GM21786 (cell line): ENCODE results near the gene FANCC.

Experiments
- ATAC-seq: cut with Tn5 transposase; IDR thresholded peaks from one replicate; pipeline ENCODE4 v1.9.1; 2021; ENCODE audit not compliant: unreplicated experiment

FANCC gene

GRCh38 chr9:95193480-95193879, 124.0 kb downstream of the FANCC start:
- no peak for ATAC-seq

- no peak for ATAC-seq
Measured at GRCh38 chr9:95193067-95193466, 124.4 kb downstream of the FANCC start.

DNA sequence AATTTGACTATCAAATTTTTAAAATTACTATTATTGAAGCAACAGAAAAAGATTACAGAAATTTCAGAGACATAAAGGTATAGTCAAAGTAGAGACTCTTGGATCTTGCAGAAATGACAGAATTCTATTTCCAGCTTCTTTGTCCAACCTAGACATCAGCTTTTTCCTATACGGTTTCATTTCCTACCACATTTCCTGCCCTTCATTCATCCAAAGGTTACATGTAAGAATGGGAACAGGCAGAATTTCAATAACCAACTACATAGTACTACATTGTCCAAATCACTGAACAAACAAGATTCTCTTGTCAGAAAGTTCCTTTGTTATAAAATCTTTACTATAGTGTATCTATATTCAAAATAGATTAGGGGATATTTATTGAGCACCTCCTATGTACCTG, 124.9 kb downstream of the FANCC start:
- no peak for ATAC-seq

GRCh38 chr9:95190413-95190812, 127.1 kb downstream of the FANCC start:
- ATAC-seq: no peak

GRCh38 chr9:95189251-95190098, 128.0 kb downstream of the FANCC start:
- ATAC-seq: no peak

- ATAC-seq: no peak
Measured at GRCh38 chr9:95188459-95188858, 129.1 kb downstream of the FANCC start.

DNA sequence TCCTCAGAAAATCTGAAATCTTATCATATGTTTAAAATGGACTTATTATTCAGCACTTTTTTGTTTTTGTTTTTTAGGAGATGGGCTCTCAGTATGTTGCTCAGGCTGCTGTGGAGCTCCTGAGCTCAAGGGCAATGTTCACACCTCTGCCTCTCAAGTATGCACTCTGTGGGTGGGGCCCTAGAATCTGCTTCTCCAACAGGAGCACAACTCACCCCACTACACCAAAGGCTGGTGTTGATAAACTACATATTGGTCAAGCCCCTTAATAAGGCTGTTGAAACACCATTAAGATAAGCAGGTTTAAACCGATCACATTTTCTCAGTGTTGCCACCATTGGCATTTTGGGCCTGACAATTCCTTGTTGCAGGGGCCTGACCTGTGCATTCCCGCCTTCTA, 131.6 kb downstream of the FANCC start:
- ATAC-seq: no peak

DNA sequence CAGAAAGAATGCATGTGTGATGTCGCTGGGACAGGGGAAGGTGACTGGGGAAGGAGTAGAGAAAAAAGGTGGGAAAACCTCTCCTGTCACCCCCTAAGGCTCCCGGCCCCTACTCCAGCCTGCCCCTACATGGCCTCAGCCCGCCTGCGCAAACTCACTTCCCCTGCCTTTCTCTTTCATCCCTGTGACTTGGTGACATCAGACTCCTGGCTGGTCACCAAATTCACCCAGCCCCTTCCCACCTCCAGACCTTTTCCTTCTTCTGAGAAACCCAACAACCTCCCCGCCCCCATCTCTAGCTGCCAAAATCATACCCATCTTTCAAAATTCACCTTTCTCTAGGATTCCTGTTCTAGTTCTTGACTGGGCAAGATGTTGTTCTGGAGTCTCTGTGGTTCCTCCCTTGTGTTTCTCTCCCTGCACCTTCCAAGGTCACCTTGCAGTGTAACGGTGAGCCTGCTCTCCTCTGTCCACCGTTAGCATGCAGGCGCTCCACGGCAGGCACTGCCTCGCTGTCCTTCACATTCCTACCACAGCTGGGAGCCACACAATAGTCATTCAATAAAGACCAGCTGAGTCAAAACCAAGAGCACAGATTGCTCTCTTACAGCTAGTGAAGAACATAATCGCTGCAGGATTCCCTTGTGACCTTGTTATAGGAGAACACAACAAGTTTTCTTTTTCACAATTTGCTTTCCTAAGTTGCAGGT, 134.5 kb downstream of the FANCC start:
- ATAC-seq: no peak

GRCh38 chr9:95181835-95182234, 135.7 kb downstream of the FANCC start:
- no peak for ATAC-seq

DNA sequence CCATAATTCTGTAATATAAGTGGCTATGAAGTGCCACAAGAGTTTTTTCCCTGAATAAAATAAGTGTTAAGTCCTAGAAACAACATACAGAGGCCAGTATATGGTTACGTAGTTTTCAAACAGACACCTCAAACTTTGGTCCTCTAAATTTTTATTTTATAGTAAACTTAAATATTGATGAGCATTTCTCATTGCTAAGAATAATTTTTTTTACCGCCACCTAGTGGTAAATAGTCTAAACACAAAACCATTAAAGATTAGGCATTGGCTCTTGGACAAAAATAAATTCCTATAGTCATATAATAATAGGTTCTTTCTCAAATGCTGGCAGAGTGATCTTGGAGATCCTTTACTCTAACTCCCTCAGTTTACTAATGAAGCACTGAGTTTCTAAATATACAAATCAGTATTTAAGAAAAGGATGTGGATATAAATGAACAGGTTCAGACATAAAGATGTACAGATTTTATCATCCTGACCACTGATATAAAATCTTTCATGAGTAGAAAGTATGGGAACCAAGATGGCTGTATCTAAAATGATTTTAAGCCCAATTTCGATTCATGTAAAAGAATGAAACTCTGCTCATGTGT, 136.2 kb downstream of the FANCC start:
- no peak for ATAC-seq

DNA sequence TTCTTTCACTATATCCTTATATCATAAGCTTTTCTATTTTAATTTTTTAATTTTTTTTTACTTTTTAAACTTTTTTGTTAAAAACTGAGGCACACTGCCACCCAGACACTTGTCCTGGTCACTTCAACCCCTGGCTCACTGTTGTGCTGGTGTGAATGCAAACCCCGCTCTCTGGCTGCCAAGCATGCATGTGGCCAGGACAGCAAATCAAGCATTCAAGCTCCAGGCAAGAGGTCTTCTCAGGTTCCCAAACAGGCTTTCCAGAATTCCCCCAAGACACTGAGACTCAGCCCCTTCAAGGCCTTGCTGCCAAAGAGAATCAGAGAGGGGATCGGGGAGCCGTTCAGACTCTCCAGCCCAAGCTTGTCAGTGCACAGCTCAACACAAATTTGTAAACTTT, 139.9 kb downstream of the FANCC start:
- ATAC-seq: no peak

- no peak for ATAC-seq
Measured at GRCh38 chr9:95176755-95177319, 140.7 kb downstream of the FANCC start.

- no peak for ATAC-seq
Measured at GRCh38 chr9:95175523-95175922, 142.0 kb downstream of the FANCC start.

DNA sequence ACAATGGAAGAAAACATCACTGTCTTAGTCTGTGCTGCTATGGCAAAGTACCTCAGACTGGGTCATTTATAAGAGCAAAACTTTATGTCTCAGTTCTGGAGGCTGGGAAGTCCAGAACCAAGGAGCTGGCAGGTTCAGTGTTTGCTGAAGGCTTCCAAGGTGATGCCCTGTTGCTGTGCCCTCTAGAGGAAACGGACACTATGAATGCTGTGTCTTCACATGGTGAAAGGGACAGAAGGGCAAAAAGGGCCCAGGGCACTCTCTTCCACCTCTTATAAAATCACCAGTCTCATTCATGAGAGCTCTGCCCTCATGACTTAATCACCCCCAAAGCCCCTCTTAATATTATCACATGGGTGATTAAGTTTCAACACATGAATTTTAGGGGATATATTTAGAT, 143.5 kb downstream of the FANCC start:
- ATAC-seq: no peak

GRCh38 chr9:95171596-95171995, 145.9 kb downstream of the FANCC start:
- no peak for ATAC-seq

GRCh38 chr9:95171001-95171400, 146.5 kb downstream of the FANCC start:
- no peak for ATAC-seq

- no peak for ATAC-seq
Measured at GRCh38 chr9:95167998-95168397, 149.5 kb downstream of the FANCC start.

DNA sequence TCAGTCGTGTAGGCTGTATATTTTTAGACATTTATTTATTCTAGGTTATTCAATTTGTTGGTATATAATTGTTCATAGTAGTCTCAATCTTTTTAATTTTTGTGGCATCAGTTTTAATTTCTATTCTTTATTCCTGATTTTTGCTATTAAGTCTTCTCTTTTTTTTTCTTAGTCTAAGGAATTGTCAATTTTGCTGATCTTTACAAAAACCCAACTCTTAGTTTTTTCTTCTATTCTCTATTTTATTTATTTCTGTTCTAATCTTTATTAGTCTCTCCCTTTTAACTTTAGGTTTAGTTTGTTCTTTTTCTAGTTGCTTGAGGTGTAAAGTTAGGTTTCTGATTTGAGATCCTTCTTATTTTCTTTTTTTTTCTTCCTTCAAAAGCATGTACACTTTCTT, 152.5 kb downstream of the FANCC start:
- no peak for ATAC-seq

DNA sequence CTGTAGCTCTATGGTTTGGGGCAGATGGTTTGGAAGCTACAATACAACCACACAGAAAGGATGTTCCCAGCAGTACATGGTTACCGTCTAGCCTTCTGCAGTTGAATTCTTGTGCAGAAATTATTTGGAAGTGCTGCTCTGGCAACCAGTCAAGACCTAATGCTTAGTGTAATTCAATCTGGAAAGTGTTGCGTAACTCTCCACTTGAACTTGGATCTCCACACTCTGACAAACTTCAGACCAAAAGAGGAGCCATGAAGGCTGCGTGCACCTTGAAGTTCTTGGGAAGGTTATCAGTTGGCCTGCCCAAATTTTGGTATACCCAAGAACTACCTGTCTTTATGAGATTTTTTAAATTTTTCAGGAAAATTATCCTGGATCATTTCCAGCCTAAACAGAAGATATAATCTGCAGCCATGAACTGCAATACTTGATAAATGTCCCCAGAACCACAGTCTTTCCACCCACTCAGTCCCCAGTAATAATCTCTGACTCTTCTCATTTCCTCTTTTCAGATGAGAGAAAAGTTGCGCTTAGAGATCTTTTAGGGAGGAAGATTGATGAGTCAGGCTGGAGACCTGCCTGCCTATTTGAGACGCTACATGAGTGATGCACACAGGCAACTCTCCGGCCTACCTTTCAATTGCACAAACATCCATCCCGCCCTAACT, 159.9 kb downstream of the FANCC start:
- ATAC-seq: peak; percentile 93

- no peak for ATAC-seq
Measured at GRCh38 chr9:95156074-95156473, 161.4 kb downstream of the FANCC start.

DNA sequence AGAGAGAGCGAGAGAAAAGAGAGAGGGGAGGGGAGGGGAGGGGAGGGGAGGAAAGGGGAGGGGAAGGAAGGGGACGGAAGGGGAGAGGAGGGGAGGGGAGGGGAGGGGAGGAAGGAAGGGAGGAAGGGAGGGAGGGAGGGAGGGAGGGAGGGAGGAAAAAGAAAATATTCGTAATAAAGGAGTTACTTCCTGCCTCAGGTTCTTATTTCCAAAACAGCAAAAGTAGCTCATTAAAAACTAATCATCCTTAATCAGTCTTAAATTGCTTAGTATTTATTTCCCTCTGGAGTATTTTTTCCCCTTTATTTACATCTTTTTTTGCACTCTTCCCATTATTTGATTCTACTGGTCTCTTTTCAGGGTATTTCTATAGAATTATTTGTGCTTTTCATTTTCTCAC, 162.3 kb downstream of the FANCC start:
- ATAC-seq: no peak
